HEK293T (cell line): ENCODE measurements around the gene THOP1.

ENCODE experiments used
- CTCF ChIA-PET: fragments of 350-600 bp; formaldehyde crosslinking; extraction: SDS; loops from one replicate; lab custom pipeline; 2021; ENCODE audit warnings: antibody characterized with exemption, inconsistent platforms; lab: Yijun Ruan, JAX
- POLR2A ChIA-PET: fragments of 350-600 bp; formaldehyde crosslinking; extraction: SDS; loops from one replicate; lab custom pipeline; 2020; ENCODE audit warnings: antibody characterized with exemption, inconsistent platforms; lab: Yijun Ruan, JAX
- DNase-seq: peaks from one replicate; pipeline ENCODE4 v3.0.0; 2012; ENCODE audit warnings: mixed read lengths; ENCODE audit errors: extremely low spot score
- ARNT ChIP-seq: fragments of 450-650 bp; IDR thresholded peaks from 2 replicates; pipeline ENCODE4 v1.6.1; 2017; ENCODE audit warnings: mild to moderate bottlenecking
- BHLHE40 ChIP-seq: fragments of 450-650 bp; IDR thresholded peaks from 2 replicates; pipeline ENCODE4 v1.6.1; 2016; ENCODE audit warnings: mild to moderate bottlenecking, moderate library complexity, borderline replicate concordance
- CTBP1 ChIP-seq: fragments of 450-650 bp; IDR thresholded peaks from 2 replicates; pipeline ENCODE4 v1.6.1; 2016; ENCODE audit warnings: borderline replicate concordance
- ELF4 ChIP-seq: fragments of 450-650 bp; IDR thresholded peaks from 2 replicates; pipeline ENCODE4 v1.6.1; 2017; ENCODE audit warnings: antibody characterized with exemption
- FOXA1 ChIP-seq: fragments of 450-650 bp; IDR thresholded peaks from 2 replicates; pipeline ENCODE4 v1.6.1; 2016; ENCODE audit warnings: mild to moderate bottlenecking
- FOXK2 ChIP-seq: fragments of 450-650 bp; IDR thresholded peaks from 2 replicates; pipeline ENCODE4 v1.6.1; 2016; ENCODE audit warnings: mild to moderate bottlenecking
- FOXM1 ChIP-seq: fragments of 450-650 bp; IDR thresholded peaks from 2 replicates; pipeline ENCODE4 v1.6.1; 2017; ENCODE audit warnings: mild to moderate bottlenecking, borderline replicate concordance
- HDGF ChIP-seq: fragments of 450-650 bp; IDR thresholded peaks from 2 replicates; pipeline ENCODE4 v1.6.1; 2017; ENCODE audit warnings: antibody characterized with exemption, borderline replicate concordance
- L3MBTL2 ChIP-seq: fragments of 450-650 bp; conservative IDR thresholded peaks from 2 replicates; pipeline ENCODE4 v1.6.1; 2016; ENCODE audit warnings: mild to moderate bottlenecking
- LEF1 ChIP-seq: fragments of 450-650 bp; IDR thresholded peaks from 2 replicates; pipeline ENCODE4 v1.6.1; 2017; ENCODE audit warnings: mild to moderate bottlenecking, borderline replicate concordance
- NFRKB ChIP-seq: fragments of 450-650 bp; IDR thresholded peaks from 2 replicates; pipeline ENCODE4 v1.6.1; 2016; ENCODE audit warnings: mild to moderate bottlenecking, moderate library complexity
- PKNOX1 ChIP-seq: fragments of 450-650 bp; IDR thresholded peaks from 2 replicates; pipeline ENCODE4 v1.6.1; 2016
- SP1 ChIP-seq: fragments of 450-650 bp; IDR thresholded peaks from 2 replicates; pipeline ENCODE4 v1.6.1; 2017
- SUZ12 ChIP-seq: fragments of 450-650 bp; IDR thresholded peaks from 2 replicates; pipeline ENCODE4 v1.6.1; 2016; ENCODE audit warnings: mild to moderate bottlenecking
- TARDBP ChIP-seq: fragments of 450-650 bp; IDR thresholded peaks from 2 replicates; pipeline ENCODE4 v1.6.1; 2016
- ZNF384 ChIP-seq: fragments of 450-650 bp; IDR thresholded peaks from 2 replicates; pipeline ENCODE4 v1.6.1; 2016

The THOP1 gene

GRCh38 chr19:2805261-2805900, 20.1 kb downstream of the THOP1 start:
- DNase-seq = no peak
- ChIA-PET CTCF (no interaction called here), POLR2A (no interaction called here)
- TF ChIP-seq CTBP1 (no peak), L3MBTL2 (no peak), BHLHE40 (no peak), FOXM1 (no peak), LEF1 (no peak), TARDBP (no peak), PKNOX1 (no peak), HDGF (no peak)

- POLR2A ChIA-PET = no interaction called here
- DNase-seq = no peak
- CTCF ChIA-PET = no interaction called here
- TF ChIP-seq NFRKB (no peak), ZNF384 (no peak), HDGF (no peak), PKNOX1 (no peak), L3MBTL2 (no peak), ARNT (no peak), TARDBP (no peak), CTBP1 (no peak), SUZ12 (no peak), ELF4 (no peak), FOXM1 (no peak), SP1 (no peak), FOXK2 (no peak), BHLHE40 (no peak), FOXA1 (no peak), LEF1 (no peak)
Observed at GRCh38 chr19:2805991-2806649, 20.8 kb downstream of the THOP1 start.

GRCh38 chr19:2806736-2807378, 21.6 kb downstream of the THOP1 start:
- TF ChIP-seq FOXA1 = no peak
- no peak for TF ChIP-seq SUZ12
- TF ChIP-seq PKNOX1 = no peak
- TF ChIP-seq TARDBP = no peak
- TF ChIP-seq FOXM1 = no peak
- no peak for TF ChIP-seq ZNF384
- TF ChIP-seq L3MBTL2 = no peak
- TF ChIP-seq ELF4 = no peak
- TF ChIP-seq BHLHE40 = no peak
- ChIA-PET CTCF (interaction anchor here (1.2 kb wide), 1 partner anchor 81 kb away, joined by 3 read pairs; no protein-coding TSS in a partner anchor), POLR2A (no interaction called here)
- no peak for DNase-seq

- no peak for DNase-seq
- POLR2A ChIA-PET = no interaction called here
- TF ChIP-seq CTBP1 (no peak), ARNT (no peak)
- CTCF ChIA-PET = interaction anchor here (1.2 kb wide), 1 partner anchor 80 kb away, joined by 3 read pairs; no protein-coding TSS in a partner anchor
Observed at GRCh38 chr19:2807379-2808128, 22.3 kb downstream of the THOP1 start.

- no peak for DNase-seq
- TF ChIP-seq NFRKB (no peak), FOXA1 (no peak), FOXM1 (no peak), ELF4 (no peak), ARNT (no peak), CTBP1 (no peak), FOXK2 (no peak), SUZ12 (no peak), L3MBTL2 (no peak), ZNF384 (no peak), HDGF (no peak), BHLHE40 (no peak), TARDBP (no peak), SP1 (no peak), PKNOX1 (no peak), LEF1 (no peak)
- ChIA-PET POLR2A (no interaction called here), CTCF (interaction anchor here (1.2 kb wide), 1 partner anchor 79 kb away, joined by 3 read pairs; no protein-coding TSS in a partner anchor)
Observed at GRCh38 chr19:2808129-2808941, 23.0 kb downstream of the THOP1 start.
